Measurements from ENCODE around the gene GALK1.
"Not testable (repeated sequence)": the region's sequence is repeated elsewhere in the genome, so short reads cannot be mapped to it uniquely, and the experiment has no call there.

- not testable (repeated sequence) for TF ChIP-seq CTCF (IDR thresholded peaks at IDR 0.05; ENCODE audit: low read length); EZH2 (IDR thresholded peaks at IDR 0.05; ENCODE audit: borderline replicate concordance, low read length)
Observed at GRCh38 chr17:75778066-75778860, 13.3 kb upstream of the GALK1 start.
